ENCODE data around the gene ERICH2.

The ERICH2 gene

DNA sequence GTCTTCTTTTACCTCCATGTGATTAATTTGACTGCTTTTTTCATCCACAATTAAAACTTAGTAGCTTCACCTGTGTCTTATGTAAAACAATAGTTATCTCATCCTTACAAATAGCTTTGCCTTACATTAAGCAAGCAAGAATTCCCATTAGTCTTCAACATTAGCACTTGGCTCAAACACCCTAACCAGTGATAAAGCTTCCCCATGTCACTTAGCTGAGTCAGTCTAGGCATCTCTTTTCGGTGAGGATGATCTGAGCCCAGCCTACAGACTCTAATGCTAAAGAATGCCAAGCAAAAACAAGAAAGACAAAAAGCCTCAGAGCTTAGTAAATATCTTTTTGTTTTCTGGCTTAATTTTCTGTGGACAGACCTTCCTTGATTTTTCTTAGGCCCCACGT, 72.6 kb downstream of the ERICH2 start:
- Histone ChIP-seq H3K79me2 (ENCODE audit: insufficient read depth, low read depth) (no peaks in the 10 kb centered on the region), H3K9ac (no peak overlapping the region), H4K20me1 (ENCODE audit: insufficient read depth) (no peaks in the 10 kb centered on the region), H2AFZ (ENCODE audit: low read depth) (no peak overlapping the region), H3K4me2 (no peak overlapping the region), H3K36me3 (ENCODE audit: insufficient read depth) (no peaks in the 10 kb centered on the region), H3K4me3 (IDR thresholded peaks at IDR 0.05; ENCODE audit: insufficient read depth, low read depth, low read length) (no peak overlapping the region), H3K27me3 (ENCODE audit: insufficient read depth, low read depth) (no peaks in the 10 kb centered on the region), H3K4me1 (ENCODE audit: low read depth, poor library complexity, severe bottlenecking) (no peaks in the 10 kb centered on the region), H3K27ac (no peak overlapping the region)
- TF ChIP-seq, protein P1, sequence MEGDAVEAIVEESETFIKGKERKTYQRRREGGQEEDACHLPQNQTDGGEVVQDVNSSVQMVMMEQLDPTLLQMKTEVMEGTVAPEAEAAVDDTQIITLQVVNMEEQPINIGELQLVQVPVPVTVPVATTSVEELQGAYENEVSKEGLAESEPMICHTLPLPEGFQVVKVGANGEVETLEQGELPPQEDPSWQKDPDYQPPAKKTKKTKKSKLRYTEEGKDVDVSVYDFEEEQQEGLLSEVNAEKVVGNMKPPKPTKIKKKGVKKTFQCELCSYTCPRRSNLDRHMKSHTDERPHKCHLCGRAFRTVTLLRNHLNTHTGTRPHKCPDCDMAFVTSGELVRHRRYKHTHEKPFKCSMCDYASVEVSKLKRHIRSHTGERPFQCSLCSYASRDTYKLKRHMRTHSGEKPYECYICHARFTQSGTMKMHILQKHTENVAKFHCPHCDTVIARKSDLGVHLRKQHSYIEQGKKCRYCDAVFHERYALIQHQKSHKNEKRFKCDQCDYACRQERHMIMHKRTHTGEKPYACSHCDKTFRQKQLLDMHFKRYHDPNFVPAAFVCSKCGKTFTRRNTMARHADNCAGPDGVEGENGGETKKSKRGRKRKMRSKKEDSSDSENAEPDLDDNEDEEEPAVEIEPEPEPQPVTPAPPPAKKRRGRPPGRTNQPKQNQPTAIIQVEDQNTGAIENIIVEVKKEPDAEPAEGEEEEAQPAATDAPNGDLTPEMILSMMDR (conservative IDR thresholded peaks at IDR 0.05; ENCODE audit: low read depth, low read length) = no peak

DNA sequence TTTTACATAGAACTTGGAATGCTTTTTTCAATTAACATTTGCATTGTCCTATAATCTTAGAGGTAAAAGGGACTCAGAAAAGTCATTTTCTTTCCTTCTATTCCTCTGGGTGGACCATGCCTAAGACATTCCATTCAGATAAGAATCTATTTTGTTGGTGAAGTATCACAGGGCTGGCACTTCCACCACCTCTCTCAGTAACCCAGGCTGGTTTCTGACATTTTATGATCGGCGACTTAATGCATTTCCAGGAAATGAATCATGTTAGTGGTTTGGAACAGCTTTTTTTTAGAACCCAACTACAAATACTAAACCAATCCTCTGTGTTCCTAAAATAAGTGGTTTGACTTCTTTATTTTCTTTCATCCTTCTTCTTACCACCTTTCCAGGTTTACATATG, 73.5 kb downstream of the ERICH2 start:
- no peak overlapping the region for H3K4me2 ChIP-seq
- no peak overlapping the region for H3K9ac ChIP-seq
- H3K36me3 ChIP-seq (ENCODE audit: insufficient read depth) = no peaks in the 10 kb centered on the region
- H3K27me3 ChIP-seq (ENCODE audit: insufficient read depth, low read depth) = no peaks in the 10 kb centered on the region
- H4K20me1 ChIP-seq (ENCODE audit: insufficient read depth) = no peaks in the 10 kb centered on the region
- no peak overlapping the region for H3K4me3 ChIP-seq (IDR thresholded peaks at IDR 0.05; ENCODE audit: insufficient read depth, low read depth, low read length)
- no peaks in the 10 kb centered on the region for H3K4me1 ChIP-seq (ENCODE audit: low read depth, poor library complexity, severe bottlenecking)
- no peak overlapping the region for H3K27ac ChIP-seq
- TF ChIP-seq, protein P1 (conservative IDR thresholded peaks at IDR 0.05; ENCODE audit: low read depth, low read length) = no peak
- no peaks in the 10 kb centered on the region for H3K79me2 ChIP-seq (ENCODE audit: insufficient read depth, low read depth)
- no peak overlapping the region for H2AFZ ChIP-seq (ENCODE audit: low read depth)

DNA sequence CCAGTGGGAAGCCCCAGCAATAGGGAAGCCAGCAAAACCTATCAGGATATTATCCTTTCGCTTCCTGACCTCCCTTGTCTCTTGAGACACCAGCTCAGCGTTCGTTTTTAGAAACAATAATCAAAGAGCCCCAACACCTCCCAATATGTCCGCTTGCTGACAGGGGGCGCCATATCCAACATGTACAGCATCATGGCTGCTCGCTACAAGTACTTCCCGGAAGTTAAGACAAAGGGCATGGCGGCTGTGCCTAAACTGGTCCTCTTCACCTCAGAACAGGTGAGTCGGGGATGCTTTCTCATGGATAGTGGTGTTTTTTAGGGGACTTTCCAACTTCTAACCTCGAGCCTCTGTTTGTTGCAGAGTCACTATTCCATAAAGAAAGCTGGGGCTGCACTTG, 75.2 kb downstream of the ERICH2 start:
- no peaks in the 10 kb centered on the region for H4K20me1 ChIP-seq (ENCODE audit: insufficient read depth)
- H2AFZ ChIP-seq (ENCODE audit: low read depth) = no peak overlapping the region
- H3K27ac ChIP-seq = no peak overlapping the region
- no peaks in the 10 kb centered on the region for H3K27me3 ChIP-seq (ENCODE audit: insufficient read depth, low read depth)
- TF ChIP-seq, protein P1 (conservative IDR thresholded peaks at IDR 0.05; ENCODE audit: low read depth, low read length) = peak; percentile 29; the same call in 1 of the 2 replicates
- H3K9ac ChIP-seq = no peak overlapping the region
- no peaks in the 10 kb centered on the region for H3K36me3 ChIP-seq (ENCODE audit: insufficient read depth)
- no peak overlapping the region for H3K4me2 ChIP-seq
- no peaks in the 10 kb centered on the region for H3K4me1 ChIP-seq (ENCODE audit: low read depth, poor library complexity, severe bottlenecking)
- H3K4me3 ChIP-seq (IDR thresholded peaks at IDR 0.05; ENCODE audit: insufficient read depth, low read depth, low read length) = no peak overlapping the region
- no peaks in the 10 kb centered on the region for H3K79me2 ChIP-seq (ENCODE audit: insufficient read depth, low read depth)

DNA sequence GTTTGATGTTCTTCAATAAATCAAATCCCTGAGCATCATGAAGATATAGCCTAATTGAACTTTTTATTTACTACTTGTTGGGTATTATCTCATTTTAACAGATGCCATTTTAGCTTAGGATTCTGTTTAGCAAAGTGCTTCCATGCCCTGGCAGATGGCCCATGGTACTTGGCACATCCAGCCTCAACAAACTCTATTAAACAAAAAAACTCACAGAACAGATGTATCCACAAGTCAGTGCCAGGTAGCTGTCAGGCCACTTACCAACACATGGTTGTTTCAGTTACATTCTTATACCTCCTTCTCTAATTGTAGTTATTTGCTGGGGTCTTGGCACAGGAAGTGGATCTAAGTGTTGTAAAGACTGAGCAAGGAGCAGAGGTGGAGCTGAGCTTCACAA, 76.1 kb downstream of the ERICH2 start:
- no peak overlapping the region for H2AFZ ChIP-seq (ENCODE audit: low read depth)
- H3K4me3 ChIP-seq (IDR thresholded peaks at IDR 0.05; ENCODE audit: insufficient read depth, low read depth, low read length) = no peak overlapping the region
- H3K4me1 ChIP-seq (ENCODE audit: low read depth, poor library complexity, severe bottlenecking) = no peaks in the 10 kb centered on the region
- H3K36me3 ChIP-seq (ENCODE audit: insufficient read depth) = no peaks in the 10 kb centered on the region
- H3K4me2 ChIP-seq = no peak overlapping the region
- H3K79me2 ChIP-seq (ENCODE audit: insufficient read depth, low read depth) = no peaks in the 10 kb centered on the region
- no peak overlapping the region for H3K9ac ChIP-seq
- H3K27me3 ChIP-seq (ENCODE audit: insufficient read depth, low read depth) = no peaks in the 10 kb centered on the region
- H3K27ac ChIP-seq = no peak overlapping the region
- TF ChIP-seq, protein P1 (conservative IDR thresholded peaks at IDR 0.05; ENCODE audit: low read depth, low read length) = no peak
- H4K20me1 ChIP-seq (ENCODE audit: insufficient read depth) = no peaks in the 10 kb centered on the region
